Uterus (tissue), 4 donors: ENCODE results near the gene STAB2. TPM values are rescaled to one million over a fixed set of nuclear protein-coding genes. Genes with fewer than 3 reads are reported as not detected.

Source experiments
- DNase-seq, 2 donors: peaks; one replicate each; pipeline ENCODE4 v3.0.0-alpha.2; 2019 to 2020
- H3K27ac ChIP-seq, 2 donors: fragments of 200-600 bp; sonication (generic); 1 replicate in 1 of 2; 2 replicates in 1 of 2; pipeline ENCODE4 v1.5.1; 2016 to 2018
- H3K27me3 ChIP-seq, 2 donors: fragments of 200-600 bp; sonication (generic); one replicate each; pipeline ENCODE4 v1.5.1; 2018 to 2019; ENCODE audit warnings: control low read depth in 1 of 2
- H3K36me3 ChIP-seq, 2 donors: fragments of 200-600 bp; sonication (generic); one replicate each; pipeline ENCODE4 v1.5.1; 2019; ENCODE audit warnings: control low read depth in 1 of 2
- H3K4me1 ChIP-seq, 2 donors: fragments of 200-600 bp; sonication (generic); one replicate each; pipeline ENCODE4 v1.5.1; 2018 to 2019; ENCODE audit warnings: control low read depth in 1 of 2
- H3K4me3 ChIP-seq, 2 donors: fragments of 200-600 bp; sonication (generic); 1 replicate in 1 of 2; 2 replicates in 1 of 2; pipeline ENCODE4 v1.5.1; 2018 to 2019; ENCODE audit warnings: mild to moderate bottlenecking in 1 of 2
- H3K9me3 ChIP-seq, 2 donors: fragments of 200-600 bp; sonication (generic); one replicate each; pipeline ENCODE4 v1.5.1; 2019; ENCODE audit warnings: control low read depth in 1 of 2
- CTCF ChIP-seq, 4 experiments: fragments of 200-600 bp in 2 of 4; fragments of 450-650 bp in 2 of 4; sonication (generic) in 2 of 4; IDR thresholded peaks; one replicate each; pipeline ENCODE4 v1.5.1; 2016 to 2019; ENCODE audit warnings: antibody characterized with exemption in 4 of 4, mild to moderate bottlenecking in 2 of 4, moderate library complexity in 1 of 4
- POLR2A ChIP-seq, 2 donors: fragments of 450-650 bp; IDR thresholded peaks; one replicate each; pipeline ENCODE4 v1.6.1; 2016; ENCODE audit warnings: antibody characterized with exemption in 2 of 2, mild to moderate bottlenecking in 1 of 2, moderate library complexity in 1 of 2
- intact Hi-C: fragments of 100-400 bp; cut with DNase I; formaldehyde crosslinking; loops from one replicate; pipeline ENCODE4 v1.15.1; 2023; ENCODE audit warnings: low total_unique reads
- total RNA-seq, 4 donors: library from RNA; depleted of rRNA in 3 of 4; stranded (reverse); fragments of >200 nt in 3 of 4; gene quantifications; one replicate each; pipeline versions ENCODE4 v1.1.0 to v1.2.4, GENCODE V29; 2014 to 2023
- donor health status: DM: yes; HTN: yes; CAD: no.

STAB2 gene
- total RNA-seq, 4 donors from 2014 or later: 0.21 to 19.4 (median 2.6) TPM; not detected in 1

DNA sequence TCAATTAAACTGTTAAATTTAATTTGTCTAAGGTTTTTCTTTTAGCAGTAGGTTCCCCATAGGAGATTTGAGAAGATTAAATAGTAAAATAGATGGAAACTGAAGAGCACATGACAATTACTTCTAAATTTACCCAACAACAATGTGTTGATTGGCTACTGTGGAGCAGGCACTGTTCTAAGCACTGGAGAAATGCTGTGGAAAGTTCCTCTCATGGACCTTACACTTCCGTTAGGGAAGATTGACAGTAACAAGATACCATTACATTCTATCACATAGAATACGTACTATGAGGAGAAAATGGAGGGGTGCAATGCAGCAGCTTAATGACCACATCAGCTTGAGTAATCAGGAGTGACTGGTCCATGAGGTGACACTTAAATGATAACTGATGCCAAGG lies 8.1 kb upstream of the STAB2 start:
- intact Hi-C loops: no loop called here
- H3K4me1 ChIP-seq: no peaks in the 10 kb centered on the region

GRCh38 chr12:103580026-103580425 lies 7.0 kb upstream of the STAB2 start:
- no peaks in the 10 kb centered on the region for H3K27me3 ChIP-seq
- intact Hi-C loops: no loop called here
- TF ChIP-seq CTCF (IDR thresholded peaks at IDR 0.05) (no peak), POLR2A (IDR thresholded peaks at IDR 0.05) (no peak)
- H3K9me3 ChIP-seq: no peaks in the 10 kb centered on the region
- no peaks in the 10 kb centered on the region for H3K4me1 ChIP-seq
- peak in 1 of 2 donors; percentile 20 for DNase-seq
- no peak overlapping the region for H3K4me3 ChIP-seq
- no peaks in the 10 kb centered on the region for H3K36me3 ChIP-seq
- H3K27ac ChIP-seq: no peak overlapping the region

More for the DNA sequence above, 8.1 kb upstream of the STAB2 start:
- no peak for DNase-seq
- H3K27ac ChIP-seq: no peak overlapping the region
- TF ChIP-seq CTCF (IDR thresholded peaks at IDR 0.05) (no peak), POLR2A (IDR thresholded peaks at IDR 0.05) (no peak)
- H3K36me3 ChIP-seq: no peaks in the 10 kb centered on the region
- no peaks in the 10 kb centered on the region for H3K9me3 ChIP-seq
- no peak overlapping the region for H3K4me3 ChIP-seq
- no peaks in the 10 kb centered on the region for H3K27me3 ChIP-seq

DNA sequence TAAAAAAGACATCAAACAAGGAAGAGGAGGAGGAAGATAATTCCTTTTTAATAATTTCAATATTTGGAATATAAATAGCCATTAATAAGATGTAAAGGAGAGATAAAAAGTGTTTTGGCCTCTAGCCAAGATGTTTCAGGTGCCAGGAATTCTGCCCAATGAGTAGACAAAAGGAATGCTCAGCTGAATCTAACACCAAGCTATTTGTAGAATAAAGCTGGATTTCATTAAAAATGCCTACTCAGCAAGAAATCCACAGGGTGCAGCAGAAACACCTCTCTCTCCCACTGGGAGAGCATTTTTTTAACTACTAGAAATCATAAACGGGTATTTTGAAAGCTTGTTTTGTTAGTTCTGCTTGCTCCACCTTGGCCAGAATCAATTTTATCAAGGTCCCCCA lies 4.1 kb upstream of the STAB2 start:
- DNase-seq: no peak
- H3K4me1 ChIP-seq: no peaks in the 10 kb centered on the region
- TF ChIP-seq POLR2A (IDR thresholded peaks at IDR 0.05): no peak
- no peak for TF ChIP-seq CTCF (IDR thresholded peaks at IDR 0.05)
- no peaks in the 10 kb centered on the region for H3K9me3 ChIP-seq
- H3K4me3 ChIP-seq: no peak overlapping the region
- no peaks in the 10 kb centered on the region for H3K36me3 ChIP-seq
- intact Hi-C loops: no loop called here
- H3K27me3 ChIP-seq: no peaks in the 10 kb centered on the region
- no peak overlapping the region for H3K27ac ChIP-seq

- intact Hi-C loops: no loop called here
- TF ChIP-seq CTCF (IDR thresholded peaks at IDR 0.05): no peak
- no peak for TF ChIP-seq POLR2A (IDR thresholded peaks at IDR 0.05)
- H3K4me3 ChIP-seq: no peak overlapping the region
- H3K36me3 ChIP-seq: no peaks in the 10 kb centered on the region
- no peaks in the 10 kb centered on the region for H3K9me3 ChIP-seq
- no peaks in the 10 kb centered on the region for H3K4me1 ChIP-seq
- H3K27ac ChIP-seq: no peak overlapping the region
- no peak for DNase-seq
- no peaks in the 10 kb centered on the region for H3K27me3 ChIP-seq
These were observed 941 bp upstream of the STAB2 start for GRCh38 chr12:103586132-103586531.

- TF ChIP-seq POLR2A (IDR thresholded peaks at IDR 0.05) (no peak), CTCF (IDR thresholded peaks at IDR 0.05) (no peak)
- intact Hi-C loops: no loop called here
These were observed 1.6 kb downstream of the STAB2 start for GRCh38 chr12:103588680-103589079.

More at GRCh38 chr12:103588680-103589079, 1.6 kb downstream of the STAB2 start:
- DNase-seq: no peak
- H3K36me3 ChIP-seq: no peaks in the 10 kb centered on the region
- no peaks in the 10 kb centered on the region for H3K4me1 ChIP-seq
- H3K27ac ChIP-seq: no peak overlapping the region
- no peak overlapping the region for H3K4me3 ChIP-seq
- H3K27me3 ChIP-seq: no peaks in the 10 kb centered on the region
- no peaks in the 10 kb centered on the region for H3K9me3 ChIP-seq
